ENCODE results near the gene LETM1.

Gene LETM1

GRCh38 chr4:1819284-1819683, 36.7 kb downstream of the LETM1 start:
- DNase-seq, result no peak
- H3K4me1 ChIP-seq (ENCODE audit: control extremely low read depth in 1 of 4, control insufficient read depth in 4 of 4, insufficient read depth in 4 of 4, low read length in 3 of 4), result no peaks in the 10 kb centered on the region
- WGBS (ENCODE audit: insufficient coverage), result 95% methylated on average over 10 of the region's 10 CpGs
- no peaks in the 10 kb centered on the region for H3K9me3 ChIP-seq (ENCODE audit: control extremely low read depth in 1 of 5, control insufficient read depth in 4 of 5, insufficient read depth in 2 of 5, low read depth in 1 of 5, low read length in 4 of 5)
- H3K27me3 ChIP-seq (replicated peaks in 2 of 5; ENCODE audit: control insufficient read depth in 4 of 5, insufficient read depth in 5 of 5, low read length in 4 of 5), result no peaks in the 10 kb centered on the region
- H3K36me3 ChIP-seq (ENCODE audit: control insufficient read depth in 4 of 4, insufficient read depth in 4 of 4, low read length in 3 of 4), result peaks cover 0 to 83% (median 60%) of the 10 kb centered on the region in 4 experiments
- H3K27ac ChIP-seq (ENCODE audit: insufficient read depth in 1 of 2, low read depth in 1 of 2, low read length in 2 of 2, poor library complexity in 1 of 2, severe bottlenecking in 2 of 2), result no peak overlapping the region
- CTCF ChIA-PET, result interaction anchor here (1.7 to 7.7 kb wide), 3 partner anchors 9 to 73 kb away, joined by 4 to 76 read pairs (median 5); no protein-coding TSS in a partner anchor
- H3K4me3 ChIP-seq (ENCODE audit: control insufficient read depth in 1 of 7, extremely low read depth in 1 of 7, insufficient read depth in 4 of 7, low read depth in 2 of 7, low read length in 6 of 7), result no peak overlapping the region
- POLR2A ChIA-PET, result no interaction called here

DNA sequence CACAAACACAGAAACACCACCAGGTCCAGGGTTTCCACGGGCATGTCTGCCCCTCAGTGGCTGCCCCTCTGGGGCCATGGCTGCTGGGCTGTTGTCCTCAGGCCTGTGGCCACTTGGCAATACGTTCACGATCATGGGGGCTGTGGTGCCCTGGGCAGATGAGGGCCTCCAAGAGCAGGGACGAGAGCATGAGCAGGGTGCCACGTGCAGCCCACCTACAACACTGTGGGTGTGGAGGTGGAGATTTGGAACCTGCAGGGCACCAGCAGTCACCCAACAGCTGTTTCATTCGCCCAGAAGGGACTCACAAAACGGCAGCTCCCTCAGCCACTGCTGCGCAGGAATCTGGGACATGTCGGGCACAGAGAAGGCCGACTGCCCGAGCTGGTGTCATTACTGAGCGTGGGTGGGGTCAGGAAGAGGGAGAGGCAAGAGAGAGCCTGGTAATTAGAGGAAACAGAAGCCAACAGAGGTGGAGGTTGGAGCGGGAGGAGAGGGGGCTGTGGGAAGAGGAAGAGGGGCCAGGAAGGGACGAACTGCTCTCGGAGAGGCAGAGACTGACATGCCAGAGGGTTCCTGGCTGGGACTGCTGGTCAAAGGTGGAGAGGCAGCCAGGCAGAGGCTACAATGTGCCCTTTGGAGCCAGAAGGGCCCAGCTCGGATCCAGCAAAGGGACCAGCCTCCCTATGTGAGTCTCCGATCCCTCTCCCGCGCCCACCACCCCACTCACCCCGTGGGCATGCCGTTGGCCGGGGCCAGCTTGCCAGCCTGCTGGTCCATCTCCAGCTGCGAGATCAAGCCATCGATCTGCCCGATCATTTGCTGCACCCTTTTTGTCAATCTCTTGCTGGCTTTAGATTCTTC, 39.7 kb downstream of the LETM1 start:
- DNase-seq, result no peak
- H3K27me3 ChIP-seq (replicated peaks in 2 of 5; ENCODE audit: control insufficient read depth in 4 of 5, insufficient read depth in 5 of 5, low read length in 4 of 5), result no peaks in the 10 kb centered on the region
- H3K4me3 ChIP-seq (ENCODE audit: control insufficient read depth in 1 of 7, extremely low read depth in 1 of 7, insufficient read depth in 4 of 7, low read depth in 2 of 7, low read length in 6 of 7), result no peak overlapping the region
- WGBS (ENCODE audit: insufficient coverage), result 94% methylated on average over 24 of the region's 25 CpGs
- ChIA-PET CTCF (interaction anchor here (0.9 to 7.7 kb wide), 4 partner anchors 15 to 124 kb away, joined by 3 to 76 read pairs (median 6); no protein-coding TSS in a partner anchor), POLR2A (interaction anchor here (0.9 kb wide), 1 partner anchor 69 kb away, joined by 3 read pairs; no protein-coding TSS in a partner anchor)
- peaks cover 0 to 73% (median 54%) of the 10 kb centered on the region in 4 experiments for H3K36me3 ChIP-seq (ENCODE audit: control insufficient read depth in 4 of 4, insufficient read depth in 4 of 4, low read length in 3 of 4)
- H3K27ac ChIP-seq (ENCODE audit: insufficient read depth in 1 of 2, low read depth in 1 of 2, low read length in 2 of 2, poor library complexity in 1 of 2, severe bottlenecking in 2 of 2), result no peak overlapping the region
- no peaks in the 10 kb centered on the region for H3K4me1 ChIP-seq (ENCODE audit: control extremely low read depth in 1 of 4, control insufficient read depth in 4 of 4, insufficient read depth in 4 of 4, low read length in 3 of 4)
- no peaks in the 10 kb centered on the region for H3K9me3 ChIP-seq (ENCODE audit: control extremely low read depth in 1 of 5, control insufficient read depth in 4 of 5, insufficient read depth in 2 of 5, low read depth in 1 of 5, low read length in 4 of 5)

DNA sequence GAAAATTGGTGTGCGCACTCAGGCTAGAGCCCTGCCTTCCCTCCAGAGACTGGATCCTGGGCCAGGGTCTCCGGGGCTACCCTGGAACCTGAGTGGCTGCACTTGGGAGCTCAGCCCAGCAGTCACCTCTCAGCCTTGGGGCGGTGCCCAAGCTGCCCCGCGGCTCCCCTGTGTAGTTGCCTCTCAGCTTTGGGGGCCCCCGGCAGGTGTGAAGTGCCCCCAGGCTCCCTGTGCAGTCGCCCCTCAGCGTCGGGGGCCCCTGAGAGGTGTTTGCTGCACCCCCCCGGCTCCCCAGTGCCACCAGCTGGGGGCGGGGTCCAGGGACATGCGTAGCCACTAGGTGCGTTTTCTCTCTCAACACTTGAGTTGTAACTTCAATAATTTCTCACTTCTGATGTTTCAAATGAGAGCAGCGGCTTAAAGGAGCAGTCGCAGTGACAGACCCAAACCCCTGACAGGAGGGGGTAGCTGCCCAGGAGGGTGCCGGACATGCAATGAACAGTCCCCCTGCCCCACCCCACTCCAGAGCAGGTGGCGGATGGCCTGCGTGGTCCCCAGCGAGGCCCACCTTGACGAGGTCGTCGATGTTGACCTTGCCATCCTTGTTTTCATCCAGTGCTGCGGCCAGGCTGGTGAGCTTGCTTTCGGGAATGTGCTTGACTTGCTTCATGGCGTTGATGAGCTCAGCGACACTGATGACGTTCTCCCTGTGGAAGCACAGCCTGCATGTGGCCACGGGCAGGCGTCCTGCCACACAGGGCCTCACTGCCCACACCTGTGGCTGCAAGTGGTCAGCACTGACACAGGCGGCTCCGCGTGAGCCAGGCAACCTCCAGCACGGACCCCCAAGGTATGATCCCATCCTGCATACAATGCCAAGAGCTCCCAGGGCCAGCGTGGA, 40.6 kb downstream of the LETM1 start:
- POLR2A ChIA-PET, result interaction anchor here (0.9 kb wide), 1 partner anchor 68 kb away, joined by 3 read pairs; no protein-coding TSS in a partner anchor
- peaks cover 0 to 79% (median 54%) of the 10 kb centered on the region in 4 experiments for H3K36me3 ChIP-seq (ENCODE audit: control insufficient read depth in 4 of 4, insufficient read depth in 4 of 4, low read length in 3 of 4)

DNA sequence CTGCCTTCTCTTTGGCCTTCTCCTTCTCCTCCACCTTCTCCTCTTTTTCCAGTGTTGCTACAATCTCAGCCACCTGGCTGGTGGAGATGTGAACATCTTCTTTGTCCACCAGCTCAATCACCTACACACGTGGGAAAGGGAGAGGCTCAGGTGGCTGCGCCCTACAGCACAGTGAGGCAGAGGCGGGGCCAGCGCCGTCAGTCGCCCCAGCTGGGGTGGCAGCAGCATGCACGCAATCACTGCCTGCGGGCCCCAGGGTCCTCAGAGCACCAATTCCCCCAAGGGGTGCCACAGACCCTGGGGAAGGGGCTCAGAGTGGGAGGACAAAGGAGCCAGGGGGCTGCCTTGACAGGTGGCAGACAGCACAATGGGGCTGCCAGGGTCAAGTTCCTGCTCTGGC, 41.5 kb downstream of the LETM1 start:
- Histone ChIP-seq H3K9me3 (ENCODE audit: control extremely low read depth in 1 of 5, control insufficient read depth in 4 of 5, insufficient read depth in 2 of 5, low read depth in 1 of 5, low read length in 4 of 5) (no peaks in the 10 kb centered on the region), H3K27ac (ENCODE audit: insufficient read depth in 1 of 2, low read depth in 1 of 2, low read length in 2 of 2, poor library complexity in 1 of 2, severe bottlenecking in 2 of 2) (no peak overlapping the region), H3K4me1 (ENCODE audit: control extremely low read depth in 1 of 4, control insufficient read depth in 4 of 4, insufficient read depth in 4 of 4, low read length in 3 of 4) (no peaks in the 10 kb centered on the region), H3K36me3 (ENCODE audit: control insufficient read depth in 4 of 4, insufficient read depth in 4 of 4, low read length in 3 of 4) (peaks cover 0 to 71% (median 46%) of the 10 kb centered on the region in 4 experiments), H3K4me3 (ENCODE audit: control insufficient read depth in 1 of 7, extremely low read depth in 1 of 7, insufficient read depth in 4 of 7, low read depth in 2 of 7, low read length in 6 of 7) (no peak overlapping the region), H3K27me3 (replicated peaks in 2 of 5; ENCODE audit: control insufficient read depth in 4 of 5, insufficient read depth in 5 of 5, low read length in 4 of 5) (no peaks in the 10 kb centered on the region)
- WGBS (ENCODE audit: insufficient coverage), result 100% methylated on average over 8 of the region's 8 CpGs
- no peak for DNase-seq
- ChIA-PET POLR2A (no interaction called here), CTCF (interaction anchor here (0.9 to 7.7 kb wide), 6 partner anchors 62 to 94 kb away, joined by 4 to 76 read pairs (median 8); no protein-coding TSS in a partner anchor)

More for the DNA sequence above, 40.6 kb downstream of the LETM1 start:
- DNase-seq, result no peak
- Histone ChIP-seq H3K4me3 (ENCODE audit: control insufficient read depth in 1 of 7, extremely low read depth in 1 of 7, insufficient read depth in 4 of 7, low read depth in 2 of 7, low read length in 6 of 7) (no peak overlapping the region), H3K27ac (ENCODE audit: insufficient read depth in 1 of 2, low read depth in 1 of 2, low read length in 2 of 2, poor library complexity in 1 of 2, severe bottlenecking in 2 of 2) (no peak overlapping the region), H3K4me1 (ENCODE audit: control extremely low read depth in 1 of 4, control insufficient read depth in 4 of 4, insufficient read depth in 4 of 4, low read length in 3 of 4) (no peaks in the 10 kb centered on the region), H3K9me3 (ENCODE audit: control extremely low read depth in 1 of 5, control insufficient read depth in 4 of 5, insufficient read depth in 2 of 5, low read depth in 1 of 5, low read length in 4 of 5) (no peaks in the 10 kb centered on the region), H3K27me3 (replicated peaks in 2 of 5; ENCODE audit: control insufficient read depth in 4 of 5, insufficient read depth in 5 of 5, low read length in 4 of 5) (no peaks in the 10 kb centered on the region)
- CTCF ChIA-PET, result interaction anchor here (0.9 to 7.7 kb wide), 7 partner anchors 16 to 123 kb away, joined by 3 to 76 read pairs (median 4); no protein-coding TSS in a partner anchor
- WGBS (ENCODE audit: insufficient coverage), result 93% methylated on average over 32 of the region's 34 CpGs

DNA sequence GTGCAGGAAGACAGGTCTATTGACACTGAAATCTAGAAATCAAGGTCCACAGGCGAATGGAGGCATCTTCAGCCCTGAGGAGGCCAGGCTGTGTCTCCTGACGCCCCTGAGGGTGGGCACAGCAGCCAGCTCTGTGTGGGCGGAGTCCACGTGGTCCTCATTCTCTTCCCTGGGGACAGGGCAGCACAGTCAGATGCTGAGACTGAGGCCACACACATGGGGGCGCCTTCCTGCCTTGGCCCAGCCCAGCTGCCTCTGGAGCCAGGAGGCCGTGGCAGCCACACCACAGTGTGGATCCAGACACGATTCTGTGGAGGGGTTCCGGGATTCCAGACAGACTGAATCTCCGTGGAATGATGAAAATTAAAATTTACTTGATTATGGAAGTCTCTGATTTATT, 42.0 kb downstream of the LETM1 start:
- DNase-seq, result peak in 1 of 3 donors; percentile 6
- Histone ChIP-seq H3K27me3 (replicated peaks in 2 of 5; ENCODE audit: control insufficient read depth in 4 of 5, insufficient read depth in 5 of 5, low read length in 4 of 5) (no peaks in the 10 kb centered on the region), H3K4me3 (ENCODE audit: control insufficient read depth in 1 of 7, extremely low read depth in 1 of 7, insufficient read depth in 4 of 7, low read depth in 2 of 7, low read length in 6 of 7) (no peak overlapping the region), H3K4me1 (ENCODE audit: control extremely low read depth in 1 of 4, control insufficient read depth in 4 of 4, insufficient read depth in 4 of 4, low read length in 3 of 4) (no peaks in the 10 kb centered on the region), H3K36me3 (ENCODE audit: control insufficient read depth in 4 of 4, insufficient read depth in 4 of 4, low read length in 3 of 4) (peaks cover 0 to 66% (median 44%) of the 10 kb centered on the region in 4 experiments), H3K27ac (ENCODE audit: insufficient read depth in 1 of 2, low read depth in 1 of 2, low read length in 2 of 2, poor library complexity in 1 of 2, severe bottlenecking in 2 of 2) (no peak overlapping the region), H3K9me3 (ENCODE audit: control extremely low read depth in 1 of 5, control insufficient read depth in 4 of 5, insufficient read depth in 2 of 5, low read depth in 1 of 5, low read length in 4 of 5) (no peaks in the 10 kb centered on the region)
- WGBS (ENCODE audit: insufficient coverage), result 82% methylated on average over 8 of the region's 9 CpGs
- ChIA-PET POLR2A (no interaction called here), CTCF (interaction anchor here (1.1 to 7.7 kb wide), 6 partner anchors 16 to 95 kb away, joined by 3 to 76 read pairs (median 8); no protein-coding TSS in a partner anchor)

- no peaks in the 10 kb centered on the region for H3K27me3 ChIP-seq (replicated peaks in 2 of 5; ENCODE audit: control insufficient read depth in 4 of 5, insufficient read depth in 5 of 5, low read length in 4 of 5)
- no peak for DNase-seq
- H3K9me3 ChIP-seq (ENCODE audit: control extremely low read depth in 1 of 5, control insufficient read depth in 4 of 5, insufficient read depth in 2 of 5, low read depth in 1 of 5, low read length in 4 of 5), result no peaks in the 10 kb centered on the region
- CTCF ChIA-PET, result interaction anchor here (0.6 to 7.7 kb wide), 7 partner anchors 16 to 95 kb away, joined by 3 to 76 read pairs (median 5); no protein-coding TSS in a partner anchor
- H3K27ac ChIP-seq (ENCODE audit: insufficient read depth in 1 of 2, low read depth in 1 of 2, low read length in 2 of 2, poor library complexity in 1 of 2, severe bottlenecking in 2 of 2), result no peak overlapping the region
- no peaks in the 10 kb centered on the region for H3K4me1 ChIP-seq (ENCODE audit: control extremely low read depth in 1 of 4, control insufficient read depth in 4 of 4, insufficient read depth in 4 of 4, low read length in 3 of 4)
- WGBS (ENCODE audit: insufficient coverage), result 95% methylated on average over 7 of the region's 9 CpGs
- POLR2A ChIA-PET, result no interaction called here
- no peak overlapping the region for H3K4me3 ChIP-seq (ENCODE audit: control insufficient read depth in 1 of 7, extremely low read depth in 1 of 7, insufficient read depth in 4 of 7, low read depth in 2 of 7, low read length in 6 of 7)
- peaks cover 0 to 62% (median 42%) of the 10 kb centered on the region in 4 experiments for H3K36me3 ChIP-seq (ENCODE audit: control insufficient read depth in 4 of 4, insufficient read depth in 4 of 4, low read length in 3 of 4)
Observed at GRCh38 chr4:1813231-1813630, 42.7 kb downstream of the LETM1 start.

Measured in common myeloid progenitor, CD34-positive (primary cell).